HEK293T (cell line): ENCODE data around the gene PRKCA.

ENCODE experiments used
- ARNT ChIP-seq: fragments of 450-650 bp; IDR thresholded peaks from 2 replicates; pipeline ENCODE4 v1.6.1; 2017; ENCODE audit warnings: mild to moderate bottlenecking
- BHLHE40 ChIP-seq: fragments of 450-650 bp; IDR thresholded peaks from 2 replicates; pipeline ENCODE4 v1.6.1; 2016; ENCODE audit warnings: mild to moderate bottlenecking, moderate library complexity, borderline replicate concordance
- ELF4 ChIP-seq: fragments of 450-650 bp; IDR thresholded peaks from 2 replicates; pipeline ENCODE4 v1.6.1; 2017; ENCODE audit warnings: antibody characterized with exemption
- FOXA1 ChIP-seq: fragments of 450-650 bp; IDR thresholded peaks from 2 replicates; pipeline ENCODE4 v1.6.1; 2016; ENCODE audit warnings: mild to moderate bottlenecking
- FOXK2 ChIP-seq: fragments of 450-650 bp; IDR thresholded peaks from 2 replicates; pipeline ENCODE4 v1.6.1; 2016; ENCODE audit warnings: mild to moderate bottlenecking
- FOXM1 ChIP-seq: fragments of 450-650 bp; IDR thresholded peaks from 2 replicates; pipeline ENCODE4 v1.6.1; 2017; ENCODE audit warnings: mild to moderate bottlenecking, borderline replicate concordance
- L3MBTL2 ChIP-seq: fragments of 450-650 bp; conservative IDR thresholded peaks from 2 replicates; pipeline ENCODE4 v1.6.1; 2016; ENCODE audit warnings: mild to moderate bottlenecking
- NFRKB ChIP-seq: fragments of 450-650 bp; IDR thresholded peaks from 2 replicates; pipeline ENCODE4 v1.6.1; 2016; ENCODE audit warnings: mild to moderate bottlenecking, moderate library complexity
- SP1 ChIP-seq: fragments of 450-650 bp; IDR thresholded peaks from 2 replicates; pipeline ENCODE4 v1.6.1; 2017
- SUZ12 ChIP-seq: fragments of 450-650 bp; IDR thresholded peaks from 2 replicates; pipeline ENCODE4 v1.6.1; 2016; ENCODE audit warnings: mild to moderate bottlenecking
- TARDBP ChIP-seq: fragments of 450-650 bp; IDR thresholded peaks from 2 replicates; pipeline ENCODE4 v1.6.1; 2016

- TF ChIP-seq NFRKB (no peak), TARDBP (no peak), ARNT (no peak), FOXK2 (no peak), FOXA1 (no peak), ELF4 (no peak), L3MBTL2 (no peak), SP1 (no peak), BHLHE40 (no peak), SUZ12 (no peak), FOXM1 (no peak)
These were observed 552.8 kb downstream of the PRKCA start for GRCh38 chr17:66855204-66855603.
